GDM1 (cell line): ENCODE data around the gene POGZ.
A peak's percentile ranks its signal among the peaks of the same experiment; 100 is the strongest.
"Not testable (repeated sequence)": the region's sequence is repeated elsewhere in the genome, so short reads cannot be mapped to it uniquely, and the experiment has no call there.

Source experiments
- DNase-seq: peaks from one replicate; lab custom pipeline; 2025; lab: John Stamatoyannopoulos, UW

Gene POGZ

GRCh38 chr1:151478140-151478812 is 19.0 kb upstream of the POGZ start:
- no peak for DNase-seq

- no peak for DNase-seq
These were observed 17.8 kb upstream of the POGZ start for GRCh38 chr1:151477066-151477465.

DNA sequence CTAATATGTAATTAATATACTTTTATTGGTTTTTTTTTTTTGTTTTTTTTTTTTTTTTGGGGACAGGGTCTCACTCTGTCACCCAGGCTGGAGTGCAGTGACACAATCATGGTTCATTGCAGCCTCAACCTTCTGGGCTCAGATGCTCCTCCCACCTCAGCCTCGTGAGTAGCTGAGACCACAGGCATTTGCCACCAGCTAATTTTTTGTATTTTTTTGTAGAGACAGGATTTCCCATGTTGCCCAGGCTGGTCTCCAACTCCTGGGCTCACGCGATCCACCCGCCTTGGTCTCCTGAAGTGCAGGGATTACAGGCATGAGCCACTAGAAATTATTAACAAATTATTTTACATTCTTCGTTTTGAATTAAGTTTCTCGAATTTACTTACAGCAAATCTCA is 16.8 kb upstream of the POGZ start:
- DNase-seq, result no peak

DNA sequence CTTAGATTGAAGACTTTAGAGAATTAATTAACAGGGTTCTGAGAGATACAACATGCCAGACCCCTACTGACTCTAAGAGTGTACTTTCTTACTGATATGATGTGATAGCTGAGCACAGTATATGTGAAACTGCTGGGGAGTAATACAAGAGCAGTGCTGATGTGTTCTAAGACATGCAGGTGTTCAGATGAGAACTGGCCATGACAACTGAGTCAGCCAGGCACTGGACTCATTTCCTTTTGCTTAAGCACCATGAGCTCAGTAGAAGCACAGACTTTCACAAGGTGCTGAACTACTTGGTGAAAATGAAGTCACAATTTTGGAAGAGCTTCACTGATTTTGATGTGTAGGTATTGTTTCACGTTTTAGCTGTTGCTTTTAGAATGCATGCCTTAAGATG is 15.9 kb upstream of the POGZ start:
- DNase-seq, result no peak

- no peak for DNase-seq
These were observed 15.5 kb upstream of the POGZ start for GRCh38 chr1:151474745-151475144.

DNA sequence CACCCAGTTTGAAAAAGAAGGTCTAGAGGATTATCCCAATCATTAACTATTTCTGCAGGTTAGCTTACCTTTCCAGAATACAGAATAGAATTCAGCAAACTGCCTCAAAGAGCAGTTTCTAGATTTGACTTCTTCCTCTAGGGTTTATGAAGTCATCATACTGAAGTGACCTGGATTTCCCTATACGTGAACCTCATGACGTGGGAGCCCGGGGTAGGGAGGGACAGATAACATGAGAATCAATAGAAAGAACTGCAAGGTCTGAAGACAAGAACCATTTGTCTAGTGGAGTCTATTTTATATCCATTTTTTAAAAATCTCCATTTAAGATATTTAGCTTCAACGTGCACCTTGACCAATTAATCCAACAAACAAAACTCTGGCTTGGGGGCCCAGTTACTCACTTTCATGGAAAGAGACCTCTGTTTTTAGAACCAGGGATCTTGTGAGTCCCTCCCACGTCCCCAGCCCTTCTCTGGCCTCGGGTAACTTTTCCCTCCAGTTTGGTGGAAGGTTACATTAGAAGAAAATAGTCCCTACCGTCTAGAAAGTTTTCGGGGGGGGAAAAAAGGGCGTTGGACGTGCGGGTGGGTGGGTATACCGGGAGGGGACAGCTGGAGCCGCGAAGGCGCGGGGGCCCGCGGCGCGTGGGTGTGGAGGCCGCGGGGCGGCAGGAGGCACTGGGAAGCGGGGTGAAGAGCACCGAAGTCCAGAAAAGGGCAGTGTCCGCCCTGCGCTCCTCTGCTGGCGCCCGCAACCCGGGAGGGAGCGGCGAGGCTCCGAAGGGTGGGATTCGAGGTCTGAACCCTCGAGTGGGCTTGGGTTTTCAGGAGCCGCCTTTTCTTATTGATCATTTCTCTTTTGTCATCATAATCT is 13.8 kb upstream of the POGZ start:
- DNase-seq, result no peak

DNA sequence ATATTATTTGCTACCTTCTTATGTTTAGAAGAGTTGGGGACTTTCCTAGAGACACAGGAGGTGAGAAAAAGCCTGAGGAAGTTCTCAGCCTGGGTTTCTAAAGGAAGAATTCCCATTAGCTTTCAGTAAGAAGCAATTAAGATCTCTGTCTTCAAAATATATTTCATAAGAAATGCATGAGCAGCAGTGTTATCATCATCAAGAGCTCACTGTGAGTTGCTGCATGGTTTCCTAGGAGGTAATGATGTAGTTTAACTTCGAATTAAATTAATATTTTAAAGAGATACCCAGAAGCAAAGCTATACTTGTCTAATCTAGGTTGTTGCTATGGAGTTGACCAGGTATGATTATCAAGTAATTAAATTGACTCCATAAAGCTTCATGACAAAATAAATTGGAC is 5.7 kb upstream of the POGZ start:
- DNase-seq, result no peak

DNA sequence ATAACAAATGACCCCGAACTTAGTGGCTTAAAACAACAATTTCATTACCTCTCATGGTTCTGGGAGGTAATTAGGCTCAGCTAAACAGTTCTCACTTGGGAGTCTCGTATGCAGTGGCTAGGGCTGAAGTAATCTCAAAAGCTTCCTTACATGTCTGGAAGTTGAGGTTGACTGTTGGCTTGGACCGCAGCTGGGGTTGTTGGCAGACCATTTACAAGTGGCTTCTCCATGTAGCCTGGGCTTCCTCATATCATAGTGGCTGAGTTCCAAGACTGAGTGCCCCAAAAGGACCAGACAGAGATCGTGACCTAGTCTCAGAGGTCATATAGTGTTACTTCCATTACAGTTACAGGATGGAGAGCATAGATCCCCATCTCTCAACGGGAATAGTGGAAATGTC is 2.4 kb upstream of the POGZ start:
- no peak for DNase-seq

- DNase-seq, result no peak
These were observed 428 bp downstream of the POGZ start for GRCh38 chr1:151458802-151459330.

GRCh38 chr1:151457911-151458801 is 1.1 kb downstream of the POGZ start:
- peak; percentile 38 for DNase-seq

DNA sequence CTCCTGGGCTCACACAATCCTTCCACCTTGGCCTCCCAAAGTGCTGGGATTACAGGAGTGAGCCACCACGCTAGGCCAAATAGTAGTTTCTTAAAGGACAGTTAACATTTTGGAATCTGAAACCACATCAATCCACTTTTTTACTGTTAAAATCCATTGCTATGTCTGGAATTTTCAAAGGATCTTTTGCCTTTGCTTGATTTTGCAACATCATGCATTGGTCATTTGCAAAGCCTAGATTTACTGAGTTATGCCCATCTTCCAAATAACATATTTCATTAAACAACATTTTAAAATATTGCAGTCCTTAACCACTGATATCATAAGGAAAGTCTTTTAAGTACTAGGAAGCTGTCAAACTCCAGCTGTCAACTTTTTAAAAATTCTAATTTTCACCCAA is 3.3 kb downstream of the POGZ start:
- no peak for DNase-seq

DNA sequence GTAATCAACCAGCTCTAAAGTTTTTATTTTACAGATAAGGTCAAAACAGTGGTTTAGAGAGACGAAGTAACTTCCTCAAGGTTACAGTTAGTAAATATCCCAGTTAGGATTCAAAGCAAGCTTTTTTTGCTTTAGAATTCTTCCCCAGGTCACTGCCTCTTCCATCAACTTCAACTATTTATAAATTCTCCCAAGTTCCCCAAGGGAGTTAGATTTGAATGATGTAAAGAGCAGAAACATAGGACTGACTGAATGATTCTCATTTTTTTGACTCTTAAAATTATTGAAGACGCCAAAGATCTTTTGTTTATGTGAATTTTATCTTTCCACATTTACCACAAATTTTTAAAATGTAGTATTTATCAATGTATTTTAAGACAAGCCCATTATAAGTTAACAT is 4.1 kb downstream of the POGZ start:
- no peak for DNase-seq

- DNase-seq, result no peak
These were observed 11.6 kb downstream of the POGZ start for GRCh38 chr1:151447696-151448095.

DNA sequence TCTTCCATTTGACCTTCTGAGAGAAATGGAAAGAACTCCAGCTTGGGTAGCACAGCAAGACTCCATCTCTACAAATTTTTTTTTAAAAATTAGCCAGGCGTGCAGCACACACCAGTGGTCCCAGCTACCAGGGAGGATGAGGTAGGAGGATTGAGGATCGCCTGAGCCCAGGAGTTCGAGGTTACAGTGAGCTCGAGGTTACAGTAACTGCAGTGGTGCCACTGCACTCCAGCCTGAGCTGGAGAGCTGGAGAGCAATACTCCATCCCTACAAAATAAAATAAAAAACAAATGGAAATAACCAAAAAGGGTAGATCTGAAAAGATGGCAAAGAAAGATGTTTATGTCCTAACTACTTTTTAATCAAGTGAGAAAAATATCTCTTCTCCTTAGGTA is 14.5 kb downstream of the POGZ start:
- DNase-seq, result no peak

DNA sequence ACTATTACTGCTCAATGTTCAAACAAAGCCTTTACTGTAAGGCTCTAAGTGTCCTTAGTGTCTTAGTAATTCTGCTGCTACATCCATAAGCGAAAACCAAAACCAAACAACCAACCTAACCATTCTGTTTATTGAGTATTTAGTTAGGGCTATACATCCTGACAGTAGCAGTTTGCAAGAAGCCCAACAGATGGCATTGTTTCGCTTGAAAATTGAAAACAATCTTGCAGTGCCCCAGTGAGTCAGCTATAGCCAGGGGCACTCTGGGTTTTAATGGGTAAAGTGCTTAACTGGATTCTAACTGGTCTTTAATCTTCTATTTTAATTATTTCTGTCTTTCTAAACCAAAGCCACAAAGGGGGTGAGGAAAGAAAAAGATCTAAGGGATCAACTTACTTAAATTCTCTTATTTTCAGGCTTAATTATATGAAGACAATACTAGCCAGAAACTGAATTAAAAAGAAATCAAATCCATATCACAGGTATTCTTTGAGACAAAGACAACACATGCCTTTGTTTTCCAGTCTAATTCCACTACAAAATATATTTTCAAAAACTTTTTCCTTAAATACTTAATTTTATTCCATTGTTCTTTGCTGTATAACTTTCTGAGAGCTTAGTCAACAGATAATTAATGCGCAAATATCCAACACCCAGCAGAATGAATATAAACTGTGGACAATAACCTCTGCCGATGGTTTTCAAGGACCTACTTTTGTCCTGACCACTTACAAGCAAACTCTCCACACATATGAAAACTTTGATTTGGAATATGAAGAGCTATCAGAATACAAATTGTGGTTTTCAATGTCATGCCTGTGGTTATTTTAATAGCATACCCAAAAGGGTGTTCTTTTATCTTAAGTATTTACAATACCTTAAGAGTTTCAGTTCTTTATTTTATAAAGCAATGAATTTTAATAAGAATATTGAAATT is 15.2 kb downstream of the POGZ start:
- peak; percentile 46 for DNase-seq

GRCh38 chr1:151437396-151437795 is 21.9 kb downstream of the POGZ start:
- not testable (repeated sequence) for DNase-seq

DNA sequence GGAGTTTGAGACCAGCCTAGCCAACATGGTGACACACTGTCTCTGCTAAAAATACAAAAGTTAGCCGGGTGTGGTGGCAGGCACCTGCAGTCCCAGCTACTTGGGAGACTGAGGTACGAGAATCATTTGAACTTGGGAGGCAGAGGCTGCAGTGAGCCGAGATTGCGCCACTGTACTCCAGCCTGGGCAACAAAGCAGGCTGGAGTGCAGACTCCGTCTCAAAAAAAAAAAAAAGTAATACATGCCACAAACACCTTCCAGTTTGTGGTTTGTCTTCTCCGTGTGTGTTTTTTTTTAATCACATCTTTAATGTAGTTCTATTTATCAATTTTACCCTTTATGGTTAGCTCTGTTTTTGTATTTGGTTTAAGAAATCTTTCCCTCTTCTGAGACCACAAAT is 22.3 kb downstream of the POGZ start:
- DNase-seq, result no peak

- DNase-seq, result no peak
These were observed 24.1 kb downstream of the POGZ start for GRCh38 chr1:151435174-151435573.

GRCh38 chr1:151433827-151434226 is 25.5 kb downstream of the POGZ start:
- DNase-seq, result not testable (repeated sequence)

- no peak for DNase-seq
These were observed 31.2 kb downstream of the POGZ start for GRCh38 chr1:151428068-151428467.

DNA sequence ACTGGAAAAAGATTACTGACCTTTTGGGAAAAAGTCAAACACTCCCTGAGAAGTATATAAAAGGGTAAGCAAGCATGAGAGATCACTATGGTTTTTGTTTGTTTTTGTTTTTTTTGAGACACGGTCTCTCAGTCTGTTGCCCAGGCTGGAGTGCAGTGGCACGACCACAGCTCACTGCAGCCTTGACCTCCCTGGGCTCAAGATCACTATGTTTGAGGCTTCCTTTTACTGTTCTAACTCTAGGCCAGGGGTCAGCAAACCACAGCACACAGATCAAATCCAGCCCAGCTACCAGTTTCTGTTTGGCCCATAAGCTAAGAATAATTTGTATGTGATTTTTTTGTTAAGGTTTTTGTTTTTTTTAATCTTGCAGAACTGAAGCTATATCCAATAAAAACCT is 34.2 kb downstream of the POGZ start:
- no peak for DNase-seq
